Cardiac muscle cell (in vitro differentiated cells and primary cell): ENCODE measurements around the gene TTLL4. TPM values are rescaled to one million over a fixed set of nuclear protein-coding genes. Genes with fewer than 3 reads are reported as not detected.

ENCODE experiments used
- DNase-seq, 2 donors: peaks; one replicate each; pipeline versions ENCODE4 v3.0.0 to v3.0.0-alpha.2; 2010 to 2017; ENCODE audit warnings: low read depth in 1 of 2, low spot score in 1 of 2
- H3K27ac ChIP-seq: fragments of 200-600 bp; sonication (generic); 2 replicates; pipeline ENCODE4 v1.5.1; 2016
- H3K27me3 ChIP-seq: fragments of 200-600 bp; sonication (generic); 2 replicates; pipeline ENCODE4 v1.6.0; 2016; ENCODE audit warnings: control low read depth
- H3K36me3 ChIP-seq: fragments of 200-600 bp; sonication (generic); 2 replicates; pipeline ENCODE4 v1.5.1; 2016; ENCODE audit warnings: control low read depth
- H3K4me1 ChIP-seq: fragments of 200-600 bp; sonication (generic); 2 replicates; pipeline ENCODE4 v1.8.1; 2017; ENCODE audit warnings: low read depth, mild to moderate bottlenecking, mixed run types
- H3K4me3 ChIP-seq: fragments of 200-600 bp; sonication (generic); 2 replicates; pipeline ENCODE4 v1.5.1; 2016; ENCODE audit warnings: mild to moderate bottlenecking
- H3K9me3 ChIP-seq: fragments of 200-600 bp; sonication (generic); 2 replicates; pipeline ENCODE4 v1.5.1; 2017; ENCODE audit warnings: low read depth, mild to moderate bottlenecking, control low read depth
- polyA plus RNA-seq: library from polyadenylated mRNA; unstranded; fragments of >200 nt; fragmentation: Nextera tagmentation; extraction: Ambion mirVana; gene quantifications from 2 replicates; pipeline ENCODE4 v1.2.1, GENCODE V29; 2016
- total RNA-seq: library from RNA; depleted of rRNA; stranded (reverse); fragments of >200 nt; gene quantifications from 2 replicates; pipeline ENCODE4 v1.2.3, GENCODE V29; 2016
- TF ChIP-seq, protein P1 (sequence below): IDR thresholded peaks from 2 replicates; pipeline ENCODE4 v1.5.1; 2012; ENCODE audit warnings: low read depth, mild to moderate bottlenecking, low read length

Gene TTLL4
- total and polyA plus RNA-seq, 2 experiments from 2014 or later = 27.9 to 36.0 TPM

GRCh38 chr2:218729640-218730039 lies 19.0 kb downstream of the TTLL4 start:
- H3K4me3 ChIP-seq = no peak overlapping the region
- H3K36me3 ChIP-seq = no peaks in the 10 kb centered on the region
- no peaks in the 10 kb centered on the region for H3K4me1 ChIP-seq
- no peaks in the 10 kb centered on the region for H3K9me3 ChIP-seq
- no peak for DNase-seq
- TF ChIP-seq, protein P1, sequence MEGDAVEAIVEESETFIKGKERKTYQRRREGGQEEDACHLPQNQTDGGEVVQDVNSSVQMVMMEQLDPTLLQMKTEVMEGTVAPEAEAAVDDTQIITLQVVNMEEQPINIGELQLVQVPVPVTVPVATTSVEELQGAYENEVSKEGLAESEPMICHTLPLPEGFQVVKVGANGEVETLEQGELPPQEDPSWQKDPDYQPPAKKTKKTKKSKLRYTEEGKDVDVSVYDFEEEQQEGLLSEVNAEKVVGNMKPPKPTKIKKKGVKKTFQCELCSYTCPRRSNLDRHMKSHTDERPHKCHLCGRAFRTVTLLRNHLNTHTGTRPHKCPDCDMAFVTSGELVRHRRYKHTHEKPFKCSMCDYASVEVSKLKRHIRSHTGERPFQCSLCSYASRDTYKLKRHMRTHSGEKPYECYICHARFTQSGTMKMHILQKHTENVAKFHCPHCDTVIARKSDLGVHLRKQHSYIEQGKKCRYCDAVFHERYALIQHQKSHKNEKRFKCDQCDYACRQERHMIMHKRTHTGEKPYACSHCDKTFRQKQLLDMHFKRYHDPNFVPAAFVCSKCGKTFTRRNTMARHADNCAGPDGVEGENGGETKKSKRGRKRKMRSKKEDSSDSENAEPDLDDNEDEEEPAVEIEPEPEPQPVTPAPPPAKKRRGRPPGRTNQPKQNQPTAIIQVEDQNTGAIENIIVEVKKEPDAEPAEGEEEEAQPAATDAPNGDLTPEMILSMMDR = no peak
- H3K27ac ChIP-seq = no peak overlapping the region
- H3K27me3 ChIP-seq = no peaks in the 10 kb centered on the region

DNA sequence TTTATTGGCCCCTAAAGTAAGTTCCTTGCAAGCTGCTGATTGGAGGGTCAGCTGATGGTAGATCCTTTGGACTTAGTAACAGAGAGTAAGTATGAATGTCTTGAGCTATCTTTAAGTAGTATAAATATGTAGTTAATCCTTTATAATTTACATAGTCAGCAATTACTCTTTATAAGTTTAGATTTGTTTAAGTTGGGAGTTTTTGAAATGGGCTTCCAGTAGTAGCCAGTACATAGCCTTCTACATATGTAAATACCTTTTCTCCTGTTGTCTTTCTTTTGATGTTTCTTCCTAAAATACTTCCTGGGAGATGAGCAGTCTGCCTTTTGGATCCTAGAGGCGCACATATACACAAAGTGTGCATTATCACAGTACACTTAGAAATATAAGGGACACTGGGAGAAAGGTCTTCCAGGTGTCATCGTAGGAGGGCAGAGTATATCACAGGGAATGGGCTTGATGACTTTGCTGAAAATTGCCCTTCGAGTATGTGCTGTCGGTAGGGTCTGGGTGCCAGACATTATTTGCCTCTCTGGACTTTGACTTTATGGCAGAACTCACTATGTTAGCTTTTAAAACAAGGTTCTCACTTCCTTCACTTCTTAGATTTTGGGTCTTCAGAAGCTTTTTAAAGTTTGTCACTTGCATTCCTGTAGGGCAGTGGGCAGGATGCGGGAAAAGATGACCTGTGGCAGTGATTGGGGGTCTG lies 21.6 kb downstream of the TTLL4 start:
- H3K27ac ChIP-seq = no peak overlapping the region

DNA sequence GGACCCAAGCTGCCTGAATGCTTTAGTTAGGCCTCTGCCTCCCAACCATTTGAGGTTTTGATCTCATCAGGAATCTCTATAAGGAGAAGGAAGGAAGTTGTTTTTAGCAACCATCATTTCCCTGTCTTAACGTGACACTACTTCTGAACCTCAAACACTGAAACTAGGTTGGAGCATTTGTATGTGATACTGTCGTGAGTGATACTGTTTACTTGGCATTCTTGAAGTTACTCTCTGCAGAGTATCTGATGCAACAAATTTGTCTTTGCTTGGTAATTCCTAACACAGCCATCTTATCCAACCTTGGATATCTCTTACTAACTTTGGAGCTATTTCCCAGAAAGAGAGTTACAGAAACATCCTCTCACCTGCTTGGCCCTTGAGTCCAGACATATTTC lies 22.1 kb downstream of the TTLL4 start:
- TF ChIP-seq, protein P1 = no peak
- no peak overlapping the region for H3K27ac ChIP-seq
- H3K9me3 ChIP-seq = no peaks in the 10 kb centered on the region
- peak in 1 of 2 donors; percentile 34 for DNase-seq
- no peaks in the 10 kb centered on the region for H3K27me3 ChIP-seq
- H3K36me3 ChIP-seq = peaks cover 1% of the 10 kb centered on the region
- H3K4me3 ChIP-seq = no peak overlapping the region
- H3K4me1 ChIP-seq = no peaks in the 10 kb centered on the region

More for the DNA sequence above, 21.6 kb downstream of the TTLL4 start:
- TF ChIP-seq, protein P1 = no peak
- H3K36me3 ChIP-seq = no peaks in the 10 kb centered on the region
- H3K9me3 ChIP-seq = no peaks in the 10 kb centered on the region
- no peak overlapping the region for H3K4me3 ChIP-seq
- no peaks in the 10 kb centered on the region for H3K27me3 ChIP-seq
- no peak for DNase-seq
- no peaks in the 10 kb centered on the region for H3K4me1 ChIP-seq

GRCh38 chr2:218733171-218734021 lies 22.8 kb downstream of the TTLL4 start:
- Histone ChIP-seq H3K4me1 (no peaks in the 10 kb centered on the region), H3K27me3 (no peaks in the 10 kb centered on the region), H3K27ac (no peak overlapping the region), H3K36me3 (peaks cover 8% of the 10 kb centered on the region), H3K9me3 (no peaks in the 10 kb centered on the region), H3K4me3 (no peak overlapping the region)
- TF ChIP-seq, protein P1 = no peak
- peak in 1 of 2 donors; percentile 94 for DNase-seq

- TF ChIP-seq, protein P1 = no peak
- Histone ChIP-seq H3K9me3 (no peaks in the 10 kb centered on the region), H3K27me3 (no peaks in the 10 kb centered on the region), H3K27ac (no peak overlapping the region), H3K4me3 (no peak overlapping the region), H3K4me1 (no peaks in the 10 kb centered on the region), H3K36me3 (peaks cover 14% of the 10 kb centered on the region)
- DNase-seq = no peak
Measured at GRCh38 chr2:218734190-218734975, 23.7 kb downstream of the TTLL4 start.
